Parathyroid adenoma (tissue), 2 donors: ENCODE measurements around the gene MYO1D.

ENCODE experiments used
- H2AFZ ChIP-seq: fragments of 300-600 bp; sonication (generic); one replicate; pipeline ENCODE4 v1.7.0; 2017; ENCODE audit warnings: antibody characterized with exemption, mild to moderate bottlenecking
- H3K27ac ChIP-seq: fragments of 300-600 bp; sonication (generic); one replicate; pipeline ENCODE4 v1.7.0; 2017
- H3K27me3 ChIP-seq: fragments of 300-600 bp; sonication (generic); one replicate; pipeline ENCODE4 v1.7.0; 2017; ENCODE audit warnings: low read length; ENCODE audit not compliant: control insufficient read depth, insufficient read depth
- H3K36me3 ChIP-seq: fragments of 300-600 bp; sonication (generic); one replicate; pipeline ENCODE4 v1.7.0; 2017; ENCODE audit warnings: low read length; ENCODE audit not compliant: control insufficient read depth, insufficient read depth
- H3K4me1 ChIP-seq: fragments of 300-600 bp; sonication (generic); one replicate; pipeline ENCODE4 v1.7.0; 2017; ENCODE audit warnings: control low read depth
- H3K4me2 ChIP-seq: fragments of 300-600 bp; sonication (generic); one replicate; pipeline ENCODE4 v1.7.0; 2017; ENCODE audit warnings: low read length
- H3K4me3 ChIP-seq: fragments of 300-600 bp; sonication (generic); one replicate; pipeline ENCODE4 v1.7.0; 2017; ENCODE audit warnings: low read depth, low read length
- H3K79me2 ChIP-seq: fragments of 300-600 bp; sonication (generic); one replicate; pipeline ENCODE4 v1.7.0; 2017; ENCODE audit warnings: control low read depth
- H3K9ac ChIP-seq: fragments of 300-600 bp; sonication (generic); one replicate; pipeline ENCODE4 v1.7.0; 2017; ENCODE audit warnings: mild to moderate bottlenecking
- H3K9me3 ChIP-seq: fragments of 300-600 bp; sonication (generic); one replicate; pipeline ENCODE4 v1.7.0; 2017; ENCODE audit warnings: low read length; ENCODE audit not compliant: control insufficient read depth
- CTCF ChIP-seq: fragments of 300-600 bp; sonication (generic); IDR thresholded peaks from one replicate; pipeline ENCODE4 v1.7.0; 2017; ENCODE audit warnings: antibody characterized with exemption, mild to moderate bottlenecking
- donor health status: primary hyperparathyroidism.

MYO1D gene

GRCh38 chr17:32567511-32567910, 309.4 kb downstream of the MYO1D start:
- no peak overlapping the region for H3K27ac ChIP-seq
- no peak overlapping the region for H3K9ac ChIP-seq
- H2AFZ ChIP-seq: no peak overlapping the region
- H3K4me2 ChIP-seq: no peak overlapping the region
- H3K9me3 ChIP-seq: no peaks in the 10 kb centered on the region
- H3K27me3 ChIP-seq: no peaks in the 10 kb centered on the region
- no peaks in the 10 kb centered on the region for H3K36me3 ChIP-seq
- TF ChIP-seq CTCF: no peak
- no peaks in the 10 kb centered on the region for H3K4me1 ChIP-seq
- no peaks in the 10 kb centered on the region for H3K79me2 ChIP-seq
- no peak overlapping the region for H3K4me3 ChIP-seq

DNA sequence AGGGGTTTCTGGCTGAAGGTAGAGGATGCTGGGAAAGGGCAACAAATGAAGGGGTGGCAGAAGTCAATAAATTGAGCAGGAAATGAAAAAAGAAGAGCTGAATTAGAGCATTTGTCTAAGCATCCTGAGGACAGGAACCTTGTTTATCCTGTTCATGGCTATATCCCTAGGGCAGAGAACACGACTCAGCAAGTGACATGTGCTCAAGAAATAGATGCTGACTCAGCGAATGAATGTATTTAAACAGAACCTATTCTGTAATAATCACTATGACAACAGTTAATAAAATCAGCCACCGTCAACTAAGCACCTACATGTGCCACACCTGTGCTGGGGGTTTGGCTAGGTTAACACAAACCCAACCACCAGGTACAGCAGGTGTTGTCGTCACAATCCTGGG, 309.8 kb downstream of the MYO1D start:
- no peaks in the 10 kb centered on the region for H3K4me1 ChIP-seq
- TF ChIP-seq CTCF: no peak
- H3K4me2 ChIP-seq: no peak overlapping the region
- H3K9me3 ChIP-seq: no peaks in the 10 kb centered on the region
- H2AFZ ChIP-seq: no peak overlapping the region
- no peaks in the 10 kb centered on the region for H3K36me3 ChIP-seq
- H3K4me3 ChIP-seq: no peak overlapping the region
- no peak overlapping the region for H3K9ac ChIP-seq
- no peaks in the 10 kb centered on the region for H3K79me2 ChIP-seq
- H3K27ac ChIP-seq: no peak overlapping the region
- H3K27me3 ChIP-seq: no peaks in the 10 kb centered on the region

DNA sequence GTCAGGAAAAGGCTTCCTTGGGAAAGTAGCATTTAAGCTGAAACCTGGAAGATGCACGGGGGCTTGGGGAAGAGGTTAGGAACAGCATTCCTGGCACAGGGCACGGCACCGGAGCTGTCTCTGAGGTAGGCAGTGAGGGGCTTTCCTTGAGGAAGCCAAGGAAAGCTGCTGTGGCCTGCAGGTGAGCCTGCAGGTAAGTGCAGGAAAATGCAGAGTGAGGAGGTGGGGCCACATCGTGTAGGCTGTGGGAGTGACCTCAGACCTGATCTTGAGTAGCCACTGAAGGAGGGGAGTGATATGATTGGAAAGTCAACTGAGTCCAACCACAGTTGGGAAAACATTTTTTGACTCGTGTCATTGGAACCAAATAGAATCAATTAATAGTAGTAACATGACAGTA, 310.6 kb downstream of the MYO1D start:
- no peak overlapping the region for H2AFZ ChIP-seq

GRCh38 chr17:32565401-32565800, 311.5 kb downstream of the MYO1D start:
- Histone ChIP-seq H3K9ac (no peak overlapping the region), H3K27me3 (no peaks in the 10 kb centered on the region)
- no peak for TF ChIP-seq CTCF

More for the DNA sequence above, 310.6 kb downstream of the MYO1D start:
- no peaks in the 10 kb centered on the region for H3K36me3 ChIP-seq
- H3K4me1 ChIP-seq: no peaks in the 10 kb centered on the region
- no peak overlapping the region for H3K4me2 ChIP-seq
- H3K9me3 ChIP-seq: no peaks in the 10 kb centered on the region
- no peak overlapping the region for H3K4me3 ChIP-seq
- H3K27me3 ChIP-seq: no peaks in the 10 kb centered on the region
- H3K27ac ChIP-seq: no peak overlapping the region
- H3K9ac ChIP-seq: no peak overlapping the region
- no peak for TF ChIP-seq CTCF
- no peaks in the 10 kb centered on the region for H3K79me2 ChIP-seq

DNA sequence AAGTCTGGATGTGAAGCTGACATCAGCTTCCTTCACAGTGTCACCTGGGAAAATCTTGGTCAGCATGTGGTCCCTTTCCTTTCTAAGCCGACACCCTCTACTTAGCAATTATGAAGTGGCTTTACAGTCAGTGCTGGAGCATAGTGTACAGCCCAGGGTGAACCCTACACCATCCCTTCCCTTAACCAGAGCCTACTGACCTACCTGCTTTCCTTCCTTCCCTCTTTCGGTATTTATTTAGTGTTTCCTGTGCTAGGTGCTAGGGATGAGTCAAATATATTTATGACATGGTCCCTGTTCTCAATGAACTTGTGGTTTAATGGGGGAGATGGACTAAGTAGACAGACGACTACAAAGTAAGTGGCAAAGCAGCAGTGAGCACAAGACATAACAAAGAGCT, 312.6 kb downstream of the MYO1D start:
- Histone ChIP-seq H3K9me3 (no peaks in the 10 kb centered on the region), H3K9ac (no peak overlapping the region), H3K79me2 (no peaks in the 10 kb centered on the region), H3K4me1 (no peaks in the 10 kb centered on the region), H3K36me3 (no peaks in the 10 kb centered on the region), H2AFZ (no peak overlapping the region), H3K4me2 (no peak overlapping the region), H3K4me3 (no peak overlapping the region), H3K27me3 (no peaks in the 10 kb centered on the region), H3K27ac (no peak overlapping the region)
- no peak for TF ChIP-seq CTCF

More at GRCh38 chr17:32565401-32565800, 311.5 kb downstream of the MYO1D start:
- H3K27ac ChIP-seq: no peak overlapping the region
- H3K4me1 ChIP-seq: no peaks in the 10 kb centered on the region
- H2AFZ ChIP-seq: no peak overlapping the region
- no peaks in the 10 kb centered on the region for H3K79me2 ChIP-seq
- no peak overlapping the region for H3K4me3 ChIP-seq
- H3K4me2 ChIP-seq: no peak overlapping the region
- H3K9me3 ChIP-seq: no peaks in the 10 kb centered on the region
- H3K36me3 ChIP-seq: no peaks in the 10 kb centered on the region
